NB4 (cell line): Measurements from ENCODE around the gene MICAL2.

Experiments
- MYC ChIP-seq: IDR thresholded peaks from 2 replicates; pipeline ENCODE4 v1.6.1; 2011; ENCODE audit warnings: low read depth, low read length
- POLR2A ChIP-seq: IDR thresholded peaks from 2 replicates; pipeline ENCODE4 v1.6.1; 2011; ENCODE audit warnings: mild to moderate bottlenecking; ENCODE audit not compliant: insufficient read length; ENCODE audit errors: extremely low read depth
- TF ChIP-seq, protein P1 (sequence below): IDR thresholded peaks from one replicate; pipeline ENCODE4 v1.5.1; 2012; ENCODE audit warnings: low read depth, low read length
- TF ChIP-seq, protein P2 (sequence below): IDR thresholded peaks from 2 replicates; pipeline ENCODE4 v1.6.1; 2011; ENCODE audit warnings: low read depth, low read length

DNA sequence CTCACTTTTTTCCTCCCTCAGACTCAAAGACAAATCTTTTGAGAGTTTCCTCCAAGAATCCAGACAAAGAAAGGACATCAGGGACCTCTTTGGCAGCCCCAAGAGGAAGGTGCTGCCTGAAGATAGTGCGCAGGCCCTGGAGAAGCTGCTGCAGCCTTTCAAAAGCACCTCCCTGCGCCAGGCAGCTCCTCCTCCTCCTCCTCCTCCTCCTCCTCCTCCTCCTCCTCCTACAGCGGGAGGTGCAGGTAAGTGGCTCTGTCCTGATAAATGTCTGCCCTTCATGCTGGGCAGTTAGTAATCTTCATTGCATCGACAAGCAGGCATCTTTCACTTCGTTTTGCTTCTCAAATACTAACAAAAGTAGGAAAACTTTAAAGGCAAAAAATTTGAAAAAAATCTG, 184.2 kb downstream of the MICAL2 start:
- TF ChIP-seq POLR2A (no peak), MYC (no peak)
- TF ChIP-seq, protein P1, sequence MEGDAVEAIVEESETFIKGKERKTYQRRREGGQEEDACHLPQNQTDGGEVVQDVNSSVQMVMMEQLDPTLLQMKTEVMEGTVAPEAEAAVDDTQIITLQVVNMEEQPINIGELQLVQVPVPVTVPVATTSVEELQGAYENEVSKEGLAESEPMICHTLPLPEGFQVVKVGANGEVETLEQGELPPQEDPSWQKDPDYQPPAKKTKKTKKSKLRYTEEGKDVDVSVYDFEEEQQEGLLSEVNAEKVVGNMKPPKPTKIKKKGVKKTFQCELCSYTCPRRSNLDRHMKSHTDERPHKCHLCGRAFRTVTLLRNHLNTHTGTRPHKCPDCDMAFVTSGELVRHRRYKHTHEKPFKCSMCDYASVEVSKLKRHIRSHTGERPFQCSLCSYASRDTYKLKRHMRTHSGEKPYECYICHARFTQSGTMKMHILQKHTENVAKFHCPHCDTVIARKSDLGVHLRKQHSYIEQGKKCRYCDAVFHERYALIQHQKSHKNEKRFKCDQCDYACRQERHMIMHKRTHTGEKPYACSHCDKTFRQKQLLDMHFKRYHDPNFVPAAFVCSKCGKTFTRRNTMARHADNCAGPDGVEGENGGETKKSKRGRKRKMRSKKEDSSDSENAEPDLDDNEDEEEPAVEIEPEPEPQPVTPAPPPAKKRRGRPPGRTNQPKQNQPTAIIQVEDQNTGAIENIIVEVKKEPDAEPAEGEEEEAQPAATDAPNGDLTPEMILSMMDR = no peak
- TF ChIP-seq, protein P2, sequence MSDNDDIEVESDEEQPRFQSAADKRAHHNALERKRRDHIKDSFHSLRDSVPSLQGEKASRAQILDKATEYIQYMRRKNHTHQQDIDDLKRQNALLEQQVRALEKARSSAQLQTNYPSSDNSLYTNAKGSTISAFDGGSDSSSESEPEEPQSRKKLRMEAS = no peak
